Kidney (tissue), 14 donors: ENCODE data around the gene SMCR8. TPM values are rescaled to one million over a fixed set of nuclear protein-coding genes. Genes with fewer than 3 reads are reported as not detected.

ENCODE experiments used
- DNase-seq, 5 donors: peaks; one replicate each; pipeline ENCODE4 v3.0.0-alpha.2; 2013 to 2020
- FAIRE-seq: peaks from 2 replicates; lab custom pipeline; 2012; peaks lifted over from hg19 to GRCh38; lab: Jason Lieb, UNC
- H3K27ac ChIP-seq, 2 donors: one replicate each; pipeline ENCODE4 v1.7.0; 2013; ENCODE audit warnings: low read depth in 2 of 2, low read length in 2 of 2, inconsistent platforms in 1 of 2
- H3K27me3 ChIP-seq: one replicate; pipeline ENCODE4 v1.7.1; 2013; ENCODE audit warnings: low read length, inconsistent platforms; ENCODE audit not compliant: control insufficient read depth, insufficient read depth
- H3K36me3 ChIP-seq, 3 donors: one replicate each; pipeline versions ENCODE4 v1.7.0 to v1.7.1; 2013; ENCODE audit warnings: low read length in 3 of 3, control low read depth in 1 of 3, inconsistent platforms in 1 of 3; ENCODE audit not compliant: insufficient read depth in 3 of 3, control insufficient read depth in 2 of 3
- H3K4me1 ChIP-seq, 3 donors: one replicate each; pipeline versions ENCODE4 v1.7.0 to v1.7.1; 2013; ENCODE audit warnings: low read length in 3 of 3, inconsistent platforms in 1 of 3, low read depth in 1 of 3; ENCODE audit not compliant: control insufficient read depth in 2 of 3, insufficient read depth in 2 of 3
- H3K4me3 ChIP-seq, 3 donors: one replicate each; pipeline versions ENCODE4 v1.7.0 to v1.8.1; 2013; ENCODE audit warnings: low read length in 3 of 3, control low read depth in 1 of 3, inconsistent platforms in 1 of 3
- H3K9ac ChIP-seq, 3 donors: one replicate each; pipeline versions ENCODE4 v1.7.0 to v1.7.1; 2013; ENCODE audit warnings: low read length in 3 of 3, control low read depth in 1 of 3, inconsistent platforms in 1 of 3
- H3K9me3 ChIP-seq, 3 donors: one replicate each; pipeline versions ENCODE4 v1.7.0 to v1.7.1; 2013; ENCODE audit warnings: low read length in 3 of 3, control low read depth in 1 of 3, inconsistent platforms in 1 of 3; ENCODE audit not compliant: control insufficient read depth in 2 of 3, insufficient read depth in 1 of 3
- CTCF ChIP-seq: IDR thresholded peaks from 3 replicates; pipeline ENCODE4 v1.5.1; 2012; ENCODE audit warnings: mild to moderate bottlenecking, moderate library complexity, borderline replicate concordance; ENCODE audit not compliant: insufficient read depth; ENCODE audit errors: extremely low read depth
- intact Hi-C: fragments of 100-400 bp; cut with DNase I; formaldehyde crosslinking; loops from one replicate; pipeline ENCODE4 v1.11.1; 2022
- microRNA-seq: library from miRNA; unstranded; fragments of <30 nt; microRNA quantifications from one replicate; pipeline ENCODE4 v1.2.0, GENCODE V29; 2020
- polyA plus RNA-seq: library from polyadenylated mRNA; stranded (reverse); fragments of 350-450 nt; fragmentation: Illumina TruSeq; extraction: RNeasy Lipid Tissue Mini Kit (QIAGEN cat#74804); gene quantifications from one replicate; pipeline ENCODE4 v1.2.3, GENCODE V29; 2014; ENCODE audit warnings: low read depth, low replicate concordance; ENCODE audit not compliant: insufficient read depth
- total RNA-seq: library from RNA; stranded (reverse); fragmentation: NEBNext Ultra II Directional; extraction: Animal tissue kit (Norgen Biotek cat#: 25700); gene quantifications from one replicate; pipeline ENCODE4 v1.2.1, GENCODE V29; 2021
- donor health status: control.
- donor health status: control.
- donor health status: control.
- donor health status: control.
- donor health status: control.
- donor health status: DM: yes; HTN: yes; CAD: no.
- donor health status: Normal renal cell carcinoma (clear cell type).

SMCR8 gene
- total and polyA plus RNA-seq, 2 donors from 2014 or later, result 3.1 to 22.4 TPM

- DNase-seq (no peak), FAIRE-seq (no peak)
- H3K4me1 ChIP-seq, result peaks cover 0 to 10% (median 9%) of the 10 kb centered on the region in 3 donors
- H3K27ac ChIP-seq, result no peak overlapping the region
- H3K27me3 ChIP-seq, result no peaks in the 10 kb centered on the region
- H3K4me3 ChIP-seq, result no peak overlapping the region
- no peak for TF ChIP-seq CTCF
- intact Hi-C loops, result no loop called here
- no peaks in the 10 kb centered on the region for H3K36me3 ChIP-seq
- H3K9ac ChIP-seq, result no peak overlapping the region
- no peaks in the 10 kb centered on the region for H3K9me3 ChIP-seq
Observed at GRCh38 chr17:18374216-18374615, 59.1 kb downstream of the SMCR8 start.

Small RNA genes lying within 50 kb of the gene (microRNA-seq; reads per million reads assigned to microRNA genes)
- not detected for gene MIR6778

Other genes with a start within 250 kb of the SMCR8 start
- gene DRG2, start 227.3 kb upstream of the SMCR8 start, total RNA-seq, result 39.2 TPM
- 49.3 TPM for gene DRG2, start 227.3 kb upstream of the SMCR8 start, polyA plus RNA-seq
- gene MYO15A, start 206.5 kb upstream of the SMCR8 start, total RNA-seq, result 1.3 TPM
- 0.80 TPM for gene MYO15A, start 206.5 kb upstream of the SMCR8 start, polyA plus RNA-seq
- gene ALKBH5, start 131.5 kb upstream of the SMCR8 start, total RNA-seq, result 94.4 TPM
- 67.1 TPM for gene ALKBH5, start 131.5 kb upstream of the SMCR8 start, polyA plus RNA-seq
- gene LLGL1, start 89.7 kb upstream of the SMCR8 start, total RNA-seq, result 13.7 TPM
- gene LLGL1, start 89.7 kb upstream of the SMCR8 start, polyA plus RNA-seq, result 8.0 TPM
- gene FLII, start 56.6 kb upstream of the SMCR8 start, total RNA-seq, result 301 TPM
- gene FLII, start 56.6 kb upstream of the SMCR8 start, polyA plus RNA-seq, result 139 TPM
- gene MIEF2, start 54.6 kb upstream of the SMCR8 start, total RNA-seq, result 25.3 TPM
- gene MIEF2, start 54.6 kb upstream of the SMCR8 start, polyA plus RNA-seq, result 19.3 TPM
- 30.3 TPM for gene TOP3A, start 299 bp upstream of the SMCR8 start, total RNA-seq
- gene TOP3A, start 299 bp upstream of the SMCR8 start, polyA plus RNA-seq, result 7.9 TPM
- gene SHMT1, start 48.3 kb downstream of the SMCR8 start, total RNA-seq, result 162 TPM
- 241 TPM for gene SHMT1, start 48.3 kb downstream of the SMCR8 start, polyA plus RNA-seq
- gene EVPLL, start 62.5 kb downstream of the SMCR8 start, total RNA-seq, result 1.2 TPM
- 0.82 TPM for gene EVPLL, start 62.5 kb downstream of the SMCR8 start, polyA plus RNA-seq
- not detected for gene LGALS9C, start 161.5 kb downstream of the SMCR8 start, total RNA-seq
- not detected for gene LGALS9C, start 161.5 kb downstream of the SMCR8 start, polyA plus RNA-seq